Keratinocyte (primary cell): ENCODE results near the gene VPS26C. TPM values are rescaled to one million over a fixed set of nuclear protein-coding genes. Genes with fewer than 3 reads are reported as not detected.

ENCODE experiments used
- DNase-seq: peaks from one replicate; pipeline ENCODE4 v3.0.0-alpha.2; 2011; ENCODE audit warnings: low read depth, missing footprints, low spot score
- FAIRE-seq: peaks from 2 replicates; lab custom pipeline; 2011; peaks lifted over from hg19 to GRCh38; lab: Jason Lieb, UNC
- H2AFZ ChIP-seq: 2 replicates; pipeline ENCODE4 v1.6.0; 2012; ENCODE audit warnings: low read length, control low read depth, inconsistent platforms; ENCODE audit not compliant: control insufficient read depth
- H3K27ac ChIP-seq: 2 replicates; pipeline ENCODE4 v1.5.1; 2011; ENCODE audit warnings: low read length; ENCODE audit not compliant: control insufficient read depth, insufficient read depth
- H3K27me3 ChIP-seq: 3 replicates; pipeline ENCODE4 v1.6.0; 2011; ENCODE audit warnings: low read length; ENCODE audit not compliant: control insufficient read depth, insufficient read depth; ENCODE audit errors: extremely low read depth
- H3K36me3 ChIP-seq, 2 experiments: 2 replicates in 1 of 2; 3 replicates in 1 of 2; pipeline ENCODE4 v1.5.1; 2011; ENCODE audit warnings: low read length in 2 of 2, mild to moderate bottlenecking in 1 of 2; ENCODE audit not compliant: control insufficient read depth in 2 of 2, insufficient read depth in 2 of 2; ENCODE audit errors: extremely low read depth in 1 of 2
- H3K4me1 ChIP-seq: 3 replicates; pipeline ENCODE4 v1.5.1; 2011; ENCODE audit warnings: low read length; ENCODE audit not compliant: control insufficient read depth, insufficient read depth; ENCODE audit errors: extremely low read depth
- H3K4me2 ChIP-seq: 3 replicates; pipeline ENCODE4 v1.6.0; 2011; ENCODE audit warnings: low read depth, low read length; ENCODE audit not compliant: control insufficient read depth, insufficient read depth; ENCODE audit errors: extremely low read depth
- H3K4me3 ChIP-seq, 3 experiments: fragments of 200-600 bp in 1 of 3; sonication (generic) in 1 of 3; 2 replicates in 2 of 3; 3 replicates in 1 of 3; pipeline ENCODE4 v1.5.1; 2011 to 2016; ENCODE audit warnings: low read length in 3 of 3, mild to moderate bottlenecking in 3 of 3, control low read depth in 2 of 3, inconsistent platforms in 1 of 3, low read depth in 1 of 3, mixed read lengths in 1 of 3, mixed run types in 1 of 3, moderate library complexity in 1 of 3; ENCODE audit not compliant: control insufficient read depth in 2 of 3, insufficient read depth in 2 of 3; ENCODE audit errors: extremely low read depth in 1 of 3
- H3K79me2 ChIP-seq: 2 replicates; pipeline ENCODE4 v1.6.0; 2012; ENCODE audit warnings: low read length; ENCODE audit not compliant: control insufficient read depth, insufficient read depth
- H3K9ac ChIP-seq: 3 replicates; pipeline ENCODE4 v1.6.0; 2011; ENCODE audit warnings: low read length; ENCODE audit not compliant: control insufficient read depth, insufficient read depth; ENCODE audit errors: extremely low read depth
- H3K9me1 ChIP-seq: 3 replicates; pipeline ENCODE4 v1.6.0; 2011; ENCODE audit warnings: low read length; ENCODE audit not compliant: control insufficient read depth, insufficient read depth; ENCODE audit errors: extremely low read depth
- H3K9me3 ChIP-seq: 2 replicates; pipeline ENCODE4 v1.5.1; 2012; ENCODE audit warnings: low read depth, low read length; ENCODE audit not compliant: control insufficient read depth
- H4K20me1 ChIP-seq: 3 replicates; pipeline ENCODE4 v1.6.0; 2011; ENCODE audit warnings: low read length; ENCODE audit not compliant: control insufficient read depth, insufficient read depth; ENCODE audit errors: extremely low read depth
- EZH2 ChIP-seq: IDR thresholded peaks from one replicate; pipeline ENCODE4 v1.6.1; 2012; ENCODE audit warnings: inconsistent platforms, mild to moderate bottlenecking, low read length, moderate library complexity
- dilution Hi-C: fragments of 300-500 bp; cut with MboI; formaldehyde crosslinking; loops from one replicate; pipeline ENCODE4 v1.7.0; 2020; ENCODE audit warnings: low sequenced_read_pairs; ENCODE audit not compliant: extremely low pct_ligation_motif_present
- polyA plus RNA-seq, 5 experiments: library from polyadenylated mRNA; depleted of rRNA in 3 of 5; stranded (reverse) in 3 of 5; stranded (forward) in 1 of 5; unstranded in 1 of 5; fragments of >200 nt; gene quantifications; 1 replicate in 1 of 5; 2 replicates in 3 of 5; 3 replicates in 1 of 5; pipeline versions ENCODE4 v1.2.1 to v1.2.3, GENCODE V29; 2011 to 2012; ENCODE audit warnings: missing spikeins in 2 of 5, low read depth in 1 of 5, low replicate concordance in 1 of 5
- TF ChIP-seq, protein P1 (sequence below), 3 experiments: IDR thresholded peaks in 1 of 3; conservative IDR thresholded peaks in 1 of 3; optimal IDR thresholded peaks in 1 of 3; 2 replicates in 2 of 3; 3 replicates in 1 of 3; pipeline versions ENCODE3 to v1.5.1; 2011; ENCODE audit warnings: low read length in 3 of 3, mild to moderate bottlenecking in 3 of 3, moderate library complexity in 2 of 3, control low read depth in 1 of 3, inconsistent platforms in 1 of 3; ENCODE audit not compliant: insufficient read depth in 2 of 3; ENCODE audit errors: extremely low read depth in 1 of 3

Gene VPS26C
- polyA plus RNA-seq, 1 donor (not counting 4 experiments of a cell fraction or from before 2014, with no cell fraction given) = 41.3 TPM

DNA sequence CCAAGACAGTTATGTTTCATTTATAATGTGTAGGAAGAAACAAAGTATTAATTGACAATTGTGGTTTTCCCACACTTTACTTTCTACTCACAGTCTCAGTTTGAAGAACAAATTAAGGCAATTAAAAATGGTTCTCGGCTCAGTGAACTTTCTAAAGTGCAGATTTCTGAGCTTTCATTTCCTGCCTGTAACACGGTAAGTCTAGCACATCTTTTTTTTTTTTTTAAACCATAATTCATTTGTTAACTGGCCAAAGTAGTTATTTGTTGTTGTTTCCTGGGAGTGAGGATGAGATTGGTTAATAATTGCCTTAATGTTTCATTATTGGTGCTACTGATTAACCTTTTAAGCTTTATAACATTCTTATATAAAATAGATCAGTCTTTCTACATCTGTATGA is 75.1 kb downstream of the VPS26C start:
- H2AFZ ChIP-seq = no peak overlapping the region
- no peaks in the 10 kb centered on the region for H3K9me1 ChIP-seq
- peaks cover 20 to 25% of the 10 kb centered on the region in 2 experiments for H3K36me3 ChIP-seq
- H3K4me3 ChIP-seq = no peak overlapping the region
- H3K79me2 ChIP-seq = no peaks in the 10 kb centered on the region
- no peak for FAIRE-seq
- no peaks in the 10 kb centered on the region for H3K9me3 ChIP-seq
- H3K4me2 ChIP-seq = no peak overlapping the region
- DNase-seq = no peak
- no peak for TF ChIP-seq EZH2
- TF ChIP-seq, protein P1, sequence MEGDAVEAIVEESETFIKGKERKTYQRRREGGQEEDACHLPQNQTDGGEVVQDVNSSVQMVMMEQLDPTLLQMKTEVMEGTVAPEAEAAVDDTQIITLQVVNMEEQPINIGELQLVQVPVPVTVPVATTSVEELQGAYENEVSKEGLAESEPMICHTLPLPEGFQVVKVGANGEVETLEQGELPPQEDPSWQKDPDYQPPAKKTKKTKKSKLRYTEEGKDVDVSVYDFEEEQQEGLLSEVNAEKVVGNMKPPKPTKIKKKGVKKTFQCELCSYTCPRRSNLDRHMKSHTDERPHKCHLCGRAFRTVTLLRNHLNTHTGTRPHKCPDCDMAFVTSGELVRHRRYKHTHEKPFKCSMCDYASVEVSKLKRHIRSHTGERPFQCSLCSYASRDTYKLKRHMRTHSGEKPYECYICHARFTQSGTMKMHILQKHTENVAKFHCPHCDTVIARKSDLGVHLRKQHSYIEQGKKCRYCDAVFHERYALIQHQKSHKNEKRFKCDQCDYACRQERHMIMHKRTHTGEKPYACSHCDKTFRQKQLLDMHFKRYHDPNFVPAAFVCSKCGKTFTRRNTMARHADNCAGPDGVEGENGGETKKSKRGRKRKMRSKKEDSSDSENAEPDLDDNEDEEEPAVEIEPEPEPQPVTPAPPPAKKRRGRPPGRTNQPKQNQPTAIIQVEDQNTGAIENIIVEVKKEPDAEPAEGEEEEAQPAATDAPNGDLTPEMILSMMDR (optimal IDR thresholded peaks at IDR 0.05 in 1 of 3, IDR thresholded peaks at IDR 0.05 in 1 of 3, conservative IDR thresholded peaks at IDR 0.05 in 1 of 3; ENCODE audit: extremely low read depth in 1 of 3, insufficient read depth in 2 of 3, low read length in 3 of 3) = no peak
- H3K27ac ChIP-seq = no peak overlapping the region
- H3K9ac ChIP-seq = no peak overlapping the region
- dilution Hi-C loops = no loop called here
- H3K27me3 ChIP-seq = no peaks in the 10 kb centered on the region
- no peaks in the 10 kb centered on the region for H4K20me1 ChIP-seq
- H3K4me1 ChIP-seq = no peaks in the 10 kb centered on the region

DNA sequence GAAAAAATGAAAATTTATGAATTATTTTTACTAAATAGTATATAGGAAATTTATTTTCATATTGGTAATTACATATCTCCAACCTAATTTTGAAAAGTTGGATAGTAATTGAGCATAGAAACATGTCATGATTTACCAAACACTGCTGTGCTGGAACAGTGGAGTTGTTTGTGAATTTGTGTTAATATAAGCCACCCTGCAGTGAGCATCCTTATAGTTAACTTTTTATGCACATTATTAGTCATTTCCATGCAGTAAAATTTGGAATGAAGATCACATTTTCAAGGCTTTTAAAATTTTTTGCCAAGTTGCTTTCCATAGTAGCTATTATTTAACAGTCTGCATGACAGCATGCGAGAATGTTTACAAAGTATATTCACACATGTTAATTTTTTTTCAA is 78.3 kb downstream of the VPS26C start:
- dilution Hi-C loops = no loop called here
- H3K4me2 ChIP-seq = no peak overlapping the region
- TF ChIP-seq, protein P1 (optimal IDR thresholded peaks at IDR 0.05 in 1 of 3, IDR thresholded peaks at IDR 0.05 in 1 of 3, conservative IDR thresholded peaks at IDR 0.05 in 1 of 3; ENCODE audit: extremely low read depth in 1 of 3, insufficient read depth in 2 of 3, low read length in 3 of 3) = no peak
- TF ChIP-seq EZH2 = no peak
- no peak overlapping the region for H3K27ac ChIP-seq
- H3K9me3 ChIP-seq = no peaks in the 10 kb centered on the region
- H3K4me1 ChIP-seq = no peaks in the 10 kb centered on the region
- H3K36me3 ChIP-seq = peaks cover 10 to 14% of the 10 kb centered on the region in 2 experiments
- H2AFZ ChIP-seq = no peak overlapping the region
- FAIRE-seq (no peak), DNase-seq (no peak)
- H4K20me1 ChIP-seq = no peaks in the 10 kb centered on the region
- H3K79me2 ChIP-seq = no peaks in the 10 kb centered on the region
- no peak overlapping the region for H3K9ac ChIP-seq
- no peaks in the 10 kb centered on the region for H3K27me3 ChIP-seq
- no peak overlapping the region for H3K4me3 ChIP-seq
- H3K9me1 ChIP-seq = no peaks in the 10 kb centered on the region
